Measurements from ENCODE around the gene LRMDA. TPM values are rescaled to one million over a fixed set of nuclear protein-coding genes. Genes with fewer than 3 reads are reported as not detected.

Gene LRMDA
- total RNA-seq, 3 donors from 2014 or later (not counting 1 experiment from before 2014, with no cell fraction given), result 1.4 to 2.4 (median 2.1) TPM

- TF ChIP-seq CTCF (IDR thresholded peaks at IDR 0.05), result no peak
- ATAC-seq (no peak), DNase-seq (no peak)
- no peaks in the 10 kb centered on the region for H3K4me1 Mint-ChIP-seq
- intact Hi-C loops (cut with micrococcal nuclease), result no loop called here
- no peaks in the 10 kb centered on the region for H3K27me3 Mint-ChIP-seq (ENCODE audit: low read depth in 2 of 2)
- Histone ChIP-seq H3K36me3 (ENCODE audit: control insufficient read depth, insufficient read depth, low read length) (no peaks in the 10 kb centered on the region), H3K27ac (ENCODE audit: low read length) (no peak overlapping the region), H3K4me1 (ENCODE audit: control insufficient read depth, insufficient read depth, low read length) (no peaks in the 10 kb centered on the region), H3K4me3 (ENCODE audit: low read length) (no peak overlapping the region), H3K27me3 (ENCODE audit: control insufficient read depth, insufficient read depth, low read length) (no peaks in the 10 kb centered on the region), H3K9me3 (ENCODE audit: control insufficient read depth, insufficient read depth, low read length) (no peaks in the 10 kb centered on the region)
- H3K36me3 Mint-ChIP-seq, result peaks cover 15% of the 10 kb centered on the region
- no peak overlapping the region for H3K27ac Mint-ChIP-seq
- no peak overlapping the region for H3K4me3 Mint-ChIP-seq
- peaks cover 12 to 21% of the 10 kb centered on the region in 2 donors for H3K9me3 Mint-ChIP-seq
These were observed 1059.8 kb downstream of the LRMDA start for GRCh38 chr10:76491216-76491615.

GRCh38 chr10:76492026-76492425, 1060.6 kb downstream of the LRMDA start:
- no peak for TF ChIP-seq CTCF (IDR thresholded peaks at IDR 0.05)
- 81% methylated on average over 3 of the region's 3 CpGs for WGBS (ENCODE audit: insufficient coverage)
- H3K27ac Mint-ChIP-seq, result no peak overlapping the region
- H3K36me3 Mint-ChIP-seq, result peaks cover 15% of the 10 kb centered on the region
- H3K27me3 ChIP-seq (ENCODE audit: control insufficient read depth, insufficient read depth, low read length), result no peaks in the 10 kb centered on the region
- no peak for ATAC-seq
- intact Hi-C loops (cut with micrococcal nuclease), result no loop called here
- no peak for DNase-seq
- no peaks in the 10 kb centered on the region for H3K27me3 Mint-ChIP-seq (ENCODE audit: low read depth in 2 of 2)
- H3K36me3 ChIP-seq (ENCODE audit: control insufficient read depth, insufficient read depth, low read length), result no peaks in the 10 kb centered on the region
- H3K4me3 ChIP-seq (ENCODE audit: low read length), result no peak overlapping the region
- H3K9me3 ChIP-seq (ENCODE audit: control insufficient read depth, insufficient read depth, low read length), result no peaks in the 10 kb centered on the region
- no peaks in the 10 kb centered on the region for H3K4me1 ChIP-seq (ENCODE audit: control insufficient read depth, insufficient read depth, low read length)
- H3K4me1 Mint-ChIP-seq, result no peaks in the 10 kb centered on the region
- H3K9me3 Mint-ChIP-seq, result peaks cover 12 to 20% of the 10 kb centered on the region in 2 donors
- no peak overlapping the region for H3K4me3 Mint-ChIP-seq
- H3K27ac ChIP-seq (ENCODE audit: low read length), result no peak overlapping the region

GRCh38 chr10:76492678-76493472, 1061.5 kb downstream of the LRMDA start:
- no peak overlapping the region for H3K4me3 Mint-ChIP-seq
- no peaks in the 10 kb centered on the region for H3K27me3 Mint-ChIP-seq (ENCODE audit: low read depth in 2 of 2)
- ATAC-seq, result no peak
- Histone ChIP-seq H3K9me3 (ENCODE audit: control insufficient read depth, insufficient read depth, low read length) (no peaks in the 10 kb centered on the region), H3K27ac (ENCODE audit: low read length) (no peak overlapping the region), H3K36me3 (ENCODE audit: control insufficient read depth, insufficient read depth, low read length) (no peaks in the 10 kb centered on the region), H3K4me1 (ENCODE audit: control insufficient read depth, insufficient read depth, low read length) (no peaks in the 10 kb centered on the region), H3K27me3 (ENCODE audit: control insufficient read depth, insufficient read depth, low read length) (no peaks in the 10 kb centered on the region), H3K4me3 (ENCODE audit: low read length) (no peak overlapping the region)
- DNase-seq, result no peak
- WGBS (ENCODE audit: insufficient coverage), result 89% methylated on average over 4 of the region's 5 CpGs
- no peak for TF ChIP-seq CTCF (IDR thresholded peaks at IDR 0.05)
- H3K27ac Mint-ChIP-seq, result no peak overlapping the region
- no peaks in the 10 kb centered on the region for H3K4me1 Mint-ChIP-seq
- peaks cover 15% of the 10 kb centered on the region for H3K36me3 Mint-ChIP-seq
- intact Hi-C loops (cut with micrococcal nuclease), result no loop called here
- peaks cover 10 to 18% of the 10 kb centered on the region in 2 donors for H3K9me3 Mint-ChIP-seq

- Mint-ChIP-seq H3K36me3 (peaks cover 3% of the 10 kb centered on the region), H3K4me1 (no peaks in the 10 kb centered on the region), H3K9me3 (peaks cover 0 to 3% of the 10 kb centered on the region in 2 donors), H3K27me3 (ENCODE audit: low read depth in 2 of 2) (peaks cover 0 to 1% of the 10 kb centered on the region in 2 donors), H3K27ac (no peak overlapping the region), H3K4me3 (no peak overlapping the region)
- no peaks in the 10 kb centered on the region for H3K27me3 ChIP-seq (ENCODE audit: control insufficient read depth, insufficient read depth, low read length)
- H3K27ac ChIP-seq (ENCODE audit: low read length), result no peak overlapping the region
- DNase-seq, result no peak
- no peak for ATAC-seq
- no peaks in the 10 kb centered on the region for H3K36me3 ChIP-seq (ENCODE audit: control insufficient read depth, insufficient read depth, low read length)
- TF ChIP-seq CTCF (IDR thresholded peaks at IDR 0.05), result no peak
- no peaks in the 10 kb centered on the region for H3K9me3 ChIP-seq (ENCODE audit: control insufficient read depth, insufficient read depth, low read length)
- no peaks in the 10 kb centered on the region for H3K4me1 ChIP-seq (ENCODE audit: control insufficient read depth, insufficient read depth, low read length)
- intact Hi-C loops (cut with micrococcal nuclease), result no loop called here
- H3K4me3 ChIP-seq (ENCODE audit: low read length), result no peak overlapping the region
These were observed 1066.2 kb downstream of the LRMDA start for GRCh38 chr10:76497666-76498065.

All from natural killer cell (primary cell).